ENCODE data around the gene E4F1. TPM values are rescaled to one million over a fixed set of nuclear protein-coding genes. Genes with fewer than 3 reads are reported as not detected.

Gene E4F1
- total and polyA plus RNA-seq, 2 of the 13 experiments (the other 11 are each of a cell fraction or from before 2014, with no cell fraction given): 13.8 to 19.5 TPM

DNA sequence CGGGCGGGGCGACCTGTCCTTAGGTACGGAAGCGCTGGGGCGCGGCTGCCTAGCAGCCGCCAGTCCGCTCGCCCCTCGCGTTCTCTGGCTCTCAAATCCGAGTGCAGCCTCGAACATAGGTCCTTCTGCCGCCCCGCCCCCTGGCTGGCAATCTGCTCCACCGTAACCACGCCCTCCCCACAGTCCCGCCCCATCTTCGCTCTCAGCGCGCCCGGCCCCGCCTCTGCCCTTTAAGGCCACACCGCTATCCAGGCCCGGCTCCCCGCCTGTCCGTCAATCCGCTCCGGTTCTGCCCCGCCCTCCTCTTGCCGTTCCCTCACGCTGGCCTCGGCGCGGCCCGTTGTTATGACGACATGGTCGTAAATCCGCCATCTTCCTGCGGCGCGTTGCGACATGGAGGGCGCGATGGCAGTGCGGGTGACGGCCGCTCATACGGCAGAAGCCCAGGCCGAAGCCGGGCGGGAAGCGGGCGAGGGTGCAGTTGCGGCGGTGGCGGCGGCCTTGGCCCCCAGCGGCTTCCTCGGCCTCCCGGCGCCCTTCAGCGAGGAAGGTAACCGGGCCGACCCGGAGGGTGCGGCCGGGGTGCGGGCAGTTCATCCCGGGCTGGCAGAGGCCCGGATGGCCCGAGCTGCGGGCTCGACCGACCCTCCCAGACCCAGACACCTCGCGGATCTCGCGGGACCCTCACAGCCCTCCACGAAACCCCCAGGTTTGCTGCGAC lies at the start of gene E4F1 (continued):
- TF ChIP-seq NR2F1 (CRISPR knock-in tag; IDR thresholded peaks at IDR 0.05): no peak
- no peak for TF ChIP-seq ZNF878 (CRISPR knock-in tag; IDR thresholded peaks at IDR 0.05)
- TF ChIP-seq, protein P1, sequence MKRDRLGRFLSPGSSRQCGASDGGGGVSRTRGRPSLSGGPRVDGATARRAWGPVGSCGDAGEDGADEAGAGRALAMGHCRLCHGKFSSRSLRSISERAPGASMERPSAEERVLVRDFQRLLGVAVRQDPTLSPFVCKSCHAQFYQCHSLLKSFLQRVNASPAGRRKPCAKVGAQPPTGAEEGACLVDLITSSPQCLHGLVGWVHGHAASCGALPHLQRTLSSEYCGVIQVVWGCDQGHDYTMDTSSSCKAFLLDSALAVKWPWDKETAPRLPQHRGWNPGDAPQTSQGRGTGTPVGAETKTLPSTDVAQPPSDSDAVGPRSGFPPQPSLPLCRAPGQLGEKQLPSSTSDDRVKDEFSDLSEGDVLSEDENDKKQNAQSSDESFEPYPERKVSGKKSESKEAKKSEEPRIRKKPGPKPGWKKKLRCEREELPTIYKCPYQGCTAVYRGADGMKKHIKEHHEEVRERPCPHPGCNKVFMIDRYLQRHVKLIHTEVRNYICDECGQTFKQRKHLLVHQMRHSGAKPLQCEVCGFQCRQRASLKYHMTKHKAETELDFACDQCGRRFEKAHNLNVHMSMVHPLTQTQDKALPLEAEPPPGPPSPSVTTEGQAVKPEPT (CRISPR knock-in tag; IDR thresholded peaks at IDR 0.05; ENCODE audit: low read depth): no peak
- no peak for TF ChIP-seq TBL1XR1 (IDR thresholded peaks at IDR 0.05; ENCODE audit: borderline replicate concordance, low read length, partially characterized antibody)
- TF ChIP-seq, protein P2, sequence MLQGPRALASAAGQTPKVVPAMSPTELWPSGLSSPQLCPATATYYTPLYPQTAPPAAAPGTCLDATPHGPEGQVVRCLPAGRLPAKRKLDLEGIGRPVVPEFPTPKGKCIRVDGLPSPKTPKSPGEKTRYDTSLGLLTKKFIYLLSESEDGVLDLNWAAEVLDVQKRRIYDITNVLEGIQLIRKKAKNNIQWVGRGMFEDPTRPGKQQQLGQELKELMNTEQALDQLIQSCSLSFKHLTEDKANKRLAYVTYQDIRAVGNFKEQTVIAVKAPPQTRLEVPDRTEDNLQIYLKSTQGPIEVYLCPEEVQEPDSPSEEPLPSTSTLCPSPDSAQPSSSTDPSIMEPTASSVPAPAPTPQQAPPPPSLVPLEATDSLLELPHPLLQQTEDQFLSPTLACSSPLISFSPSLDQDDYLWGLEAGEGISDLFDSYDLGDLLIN (CRISPR knock-in tag; IDR thresholded peaks at IDR 0.05; ENCODE audit: borderline replicate concordance): 0 out of 2 replicates have a peak, but pooled peaks have one; percentile 71
- TF ChIP-seq, protein P3, sequence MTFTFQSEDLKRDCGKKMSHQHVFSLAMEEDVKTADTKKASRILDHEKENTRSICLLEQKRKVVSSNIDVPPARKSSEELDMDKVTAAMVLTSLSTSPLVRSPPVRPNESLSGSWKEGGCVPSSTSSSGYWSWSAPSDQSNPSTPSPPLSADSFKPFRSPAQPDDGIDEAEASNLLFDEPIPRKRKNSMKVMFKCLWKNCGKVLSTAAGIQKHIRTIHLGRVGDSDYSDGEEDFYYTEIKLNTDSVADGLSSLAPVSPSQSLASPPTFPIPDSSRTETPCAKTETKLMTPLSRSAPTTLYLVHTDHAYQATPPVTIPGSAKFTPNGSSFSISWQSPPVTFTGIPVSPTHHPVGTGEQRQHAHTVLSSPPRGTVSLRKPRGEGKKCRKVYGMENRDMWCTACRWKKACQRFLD (CRISPR knock-in tag; IDR thresholded peaks at IDR 0.05; ENCODE audit: borderline replicate concordance): no peak; the same call in 1 of the 2 replicates
- TF ChIP-seq HDAC1 (CRISPR knock-in tag; IDR thresholded peaks at IDR 0.05): peak; percentile 95
- no peak for TF ChIP-seq SNAPC2 (CRISPR knock-in tag; IDR thresholded peaks at IDR 0.05)
- no peak; the same call in 1 of the 2 replicates for TF ChIP-seq ZNF703 (CRISPR knock-in tag; IDR thresholded peaks at IDR 0.05; ENCODE audit: borderline replicate concordance)
- no peak for TF ChIP-seq ZNF775 (CRISPR knock-in tag; IDR thresholded peaks at IDR 0.05; ENCODE audit: borderline replicate concordance)
- TF ChIP-seq GZF1 (CRISPR knock-in tag; IDR thresholded peaks at IDR 0.05): no peak
- TF ChIP-seq ZNF607 (CRISPR knock-in tag; IDR thresholded peaks at IDR 0.05; ENCODE audit: borderline replicate concordance): peak; percentile 42; the same call in 1 of the 2 replicates
- TF ChIP-seq GTF3A (CRISPR knock-in tag; conservative IDR thresholded peaks at IDR 0.05): 0 out of 2 replicates have a peak, but pooled peaks have one; percentile 57
- TF ChIP-seq FOXO1 (CRISPR knock-in tag; IDR thresholded peaks at IDR 0.05): peak; percentile 72
- no peak for TF ChIP-seq JUNB (CRISPR knock-in tag; IDR thresholded peaks at IDR 0.05; ENCODE audit: borderline replicate concordance)
- no peak for TF ChIP-seq NR3C1 (CRISPR knock-in tag; IDR thresholded peaks at IDR 0.05)
- peak; percentile 37; the same call in 1 of the 2 replicates for TF ChIP-seq ZNF724P (CRISPR knock-in tag; IDR thresholded peaks at IDR 0.05; ENCODE audit: borderline replicate concordance)
- TF ChIP-seq RARG (CRISPR knock-in tag; IDR thresholded peaks at IDR 0.05; ENCODE audit: low read depth): no peak
- TF ChIP-seq MBD4 (IDR thresholded peaks at IDR 0.05; ENCODE audit: borderline replicate concordance, low read length): no peak
- peak; percentile 63; the same call in 1 of the 2 replicates for TF ChIP-seq ZSCAN29 (CRISPR knock-in tag; conservative IDR thresholded peaks at IDR 0.05)
- TF ChIP-seq, protein P4, sequence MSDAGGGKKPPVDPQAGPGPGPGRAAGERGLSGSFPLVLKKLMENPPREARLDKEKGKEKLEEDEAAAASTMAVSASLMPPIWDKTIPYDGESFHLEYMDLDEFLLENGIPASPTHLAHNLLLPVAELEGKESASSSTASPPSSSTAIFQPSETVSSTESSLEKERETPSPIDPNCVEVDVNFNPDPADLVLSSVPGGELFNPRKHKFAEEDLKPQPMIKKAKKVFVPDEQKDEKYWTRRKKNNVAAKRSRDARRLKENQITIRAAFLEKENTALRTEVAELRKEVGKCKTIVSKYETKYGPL (CRISPR knock-in tag; IDR thresholded peaks at IDR 0.05): 0 out of 2 replicates have a peak, but pooled peaks have one; percentile 27
- TF ChIP-seq NR2F6 (IDR thresholded peaks at IDR 0.05): no peak
- 0 out of 2 replicates have a peak, but pooled peaks have one; percentile 31 for TF ChIP-seq NR2F6 (CRISPR knock-in tag; IDR thresholded peaks at IDR 0.05)
- TF ChIP-seq TCF7 (IDR thresholded peaks at IDR 0.05; ENCODE audit: low read depth): no peak
